Measurements from ENCODE around the gene FLVCR1.

DNA sequence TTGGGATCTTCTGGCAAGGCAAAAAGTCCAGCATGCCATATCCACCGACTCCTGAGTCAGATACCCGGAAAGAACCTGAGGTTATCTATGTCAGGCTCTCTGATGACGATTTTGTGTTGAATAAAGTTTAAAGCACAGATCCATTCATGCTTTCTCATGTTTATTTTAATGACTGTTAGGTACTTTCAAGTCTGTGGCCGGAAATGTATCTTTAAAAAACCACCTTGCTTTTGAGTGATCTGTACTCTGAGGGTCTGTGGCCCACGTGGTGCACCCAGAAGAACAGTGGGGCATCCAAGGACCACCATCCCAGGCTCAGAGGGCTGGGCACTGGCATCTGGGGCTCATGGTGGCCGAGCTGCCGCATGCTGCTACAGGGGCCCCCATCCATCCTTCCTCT is 62.2 kb downstream of the FLVCR1 start:
- no peak for TF ChIP-seq FOXM1 (IDR thresholded peaks at IDR 0.05; ENCODE audit: borderline replicate concordance, low read depth)
- TF ChIP-seq RAD21 (IDR thresholded peaks at IDR 0.05; ENCODE audit: low read depth), result no peak
- TF ChIP-seq EP300 (IDR thresholded peaks at IDR 0.05; ENCODE audit: borderline replicate concordance), result no peak
- no peak for TF ChIP-seq MAX (IDR thresholded peaks at IDR 0.05)
- TF ChIP-seq, protein P1, sequence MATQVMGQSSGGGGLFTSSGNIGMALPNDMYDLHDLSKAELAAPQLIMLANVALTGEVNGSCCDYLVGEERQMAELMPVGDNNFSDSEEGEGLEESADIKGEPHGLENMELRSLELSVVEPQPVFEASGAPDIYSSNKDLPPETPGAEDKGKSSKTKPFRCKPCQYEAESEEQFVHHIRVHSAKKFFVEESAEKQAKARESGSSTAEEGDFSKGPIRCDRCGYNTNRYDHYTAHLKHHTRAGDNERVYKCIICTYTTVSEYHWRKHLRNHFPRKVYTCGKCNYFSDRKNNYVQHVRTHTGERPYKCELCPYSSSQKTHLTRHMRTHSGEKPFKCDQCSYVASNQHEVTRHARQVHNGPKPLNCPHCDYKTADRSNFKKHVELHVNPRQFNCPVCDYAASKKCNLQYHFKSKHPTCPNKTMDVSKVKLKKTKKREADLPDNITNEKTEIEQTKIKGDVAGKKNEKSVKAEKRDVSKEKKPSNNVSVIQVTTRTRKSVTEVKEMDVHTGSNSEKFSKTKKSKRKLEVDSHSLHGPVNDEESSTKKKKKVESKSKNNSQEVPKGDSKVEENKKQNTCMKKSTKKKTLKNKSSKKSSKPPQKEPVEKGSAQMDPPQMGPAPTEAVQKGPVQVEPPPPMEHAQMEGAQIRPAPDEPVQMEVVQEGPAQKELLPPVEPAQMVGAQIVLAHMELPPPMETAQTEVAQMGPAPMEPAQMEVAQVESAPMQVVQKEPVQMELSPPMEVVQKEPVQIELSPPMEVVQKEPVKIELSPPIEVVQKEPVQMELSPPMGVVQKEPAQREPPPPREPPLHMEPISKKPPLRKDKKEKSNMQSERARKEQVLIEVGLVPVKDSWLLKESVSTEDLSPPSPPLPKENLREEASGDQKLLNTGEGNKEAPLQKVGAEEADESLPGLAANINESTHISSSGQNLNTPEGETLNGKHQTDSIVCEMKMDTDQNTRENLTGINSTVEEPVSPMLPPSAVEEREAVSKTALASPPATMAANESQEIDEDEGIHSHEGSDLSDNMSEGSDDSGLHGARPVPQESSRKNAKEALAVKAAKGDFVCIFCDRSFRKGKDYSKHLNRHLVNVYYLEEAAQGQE (IDR thresholded peaks at IDR 0.05; ENCODE audit: low read depth), result no peak

All from Ishikawa (cell line).